ENCODE measurements around the gene APBB2. TPM values are rescaled to one million over a fixed set of nuclear protein-coding genes. Genes with fewer than 3 reads are reported as not detected.

The APBB2 gene
- total and polyA plus RNA-seq, 8 donors = 4.7 to 55.4 (median 23.1) TPM

- intact Hi-C loops (cut with DNase I; ENCODE audit: low total_unique reads) = no loop called here
- H3K27me3 ChIP-seq = no peaks in the 10 kb centered on the region
- H3K4me3 ChIP-seq = no peak overlapping the region
- H3K9me3 ChIP-seq = no peaks in the 10 kb centered on the region
- DNase-seq = no peak
- no peak overlapping the region for H3K27ac ChIP-seq
- no peak for TF ChIP-seq EP300 (IDR thresholded peaks at IDR 0.05)
- no peak for TF ChIP-seq POLR2A (IDR thresholded peaks at IDR 0.05)
- no peaks in the 10 kb centered on the region for H3K36me3 ChIP-seq
- 62 to 89% (median 83%) methylated on average over 2 of the region's 2 CpGs for WGBS, 5 donors
- no peaks in the 10 kb centered on the region for H3K4me1 ChIP-seq
These were observed 426.0 kb downstream of the APBB2 start for GRCh38 chr4:40788331-40788730.

GRCh38 chr4:40785727-40786126 lies 428.6 kb downstream of the APBB2 start:
- DNase-seq = no peak
- 96 to 99% (median 97%) methylated on average over 12 of the region's 12 CpGs for WGBS, 5 donors
- Histone ChIP-seq H3K4me3 (no peak overlapping the region), H3K27me3 (no peaks in the 10 kb centered on the region), H3K27ac (no peak overlapping the region), H3K36me3 (peaks cover 0 to 6% (median 2%) of the 10 kb centered on the region in 4 donors), H3K9me3 (no peaks in the 10 kb centered on the region), H3K4me1 (no peaks in the 10 kb centered on the region)
- intact Hi-C loops (cut with DNase I; ENCODE audit: low total_unique reads) = no loop called here
- TF ChIP-seq EP300 (IDR thresholded peaks at IDR 0.05) (no peak), POLR2AphosphoS5 (IDR thresholded peaks at IDR 0.05) (no peak), POLR2A (IDR thresholded peaks at IDR 0.05) (no peak), CTCF (IDR thresholded peaks at IDR 0.05) (no peak)

- Histone ChIP-seq H3K4me1 (no peaks in the 10 kb centered on the region), H3K36me3 (peaks cover 0 to 13% (median 5%) of the 10 kb centered on the region in 4 donors), H3K9me3 (peaks cover 0 to 7% (median 6%) of the 10 kb centered on the region in 4 donors), H3K27ac (no peak overlapping the region), H3K27me3 (no peaks in the 10 kb centered on the region), H3K4me3 (no peak overlapping the region)
- no peak for TF ChIP-seq CTCF (IDR thresholded peaks at IDR 0.05)
- no peak for TF ChIP-seq POLR2A (IDR thresholded peaks at IDR 0.05)
- no peak for TF ChIP-seq POLR2AphosphoS5 (IDR thresholded peaks at IDR 0.05)
- TF ChIP-seq EP300 (IDR thresholded peaks at IDR 0.05) = no peak
- 80 to 91% (median 86%) methylated on average over 2 of the region's 2 CpGs for WGBS, 5 donors
- DNase-seq = no peak
- intact Hi-C loops (cut with DNase I; ENCODE audit: low total_unique reads) = no loop called here
These were observed 431.5 kb downstream of the APBB2 start for GRCh38 chr4:40782876-40783275.

GRCh38 chr4:40778090-40778489 lies 436.3 kb downstream of the APBB2 start:
- WGBS, 5 donors = 94 to 97% (median 94%) methylated on average over 1 of the region's 1 CpG
- H3K4me1 ChIP-seq = no peaks in the 10 kb centered on the region
- no peak for TF ChIP-seq CTCF (IDR thresholded peaks at IDR 0.05)
- no peak for TF ChIP-seq POLR2A (IDR thresholded peaks at IDR 0.05)
- no peak for TF ChIP-seq POLR2AphosphoS5 (IDR thresholded peaks at IDR 0.05)
- no peak for TF ChIP-seq EP300 (IDR thresholded peaks at IDR 0.05)
- H3K9me3 ChIP-seq = peaks cover 0 to 14% (median 11%) of the 10 kb centered on the region in 4 donors
- H3K36me3 ChIP-seq = peaks cover 0 to 24% (median 5%) of the 10 kb centered on the region in 4 donors
- H3K4me3 ChIP-seq = no peak overlapping the region
- DNase-seq = no peak
- intact Hi-C loops (cut with DNase I; ENCODE audit: low total_unique reads) = no loop called here
- H3K27me3 ChIP-seq = no peaks in the 10 kb centered on the region
- no peak overlapping the region for H3K27ac ChIP-seq

GRCh38 chr4:40769266-40769665 lies 445.1 kb downstream of the APBB2 start:
- WGBS, 5 donors = 37 to 60% (median 48%) methylated on average over 1 of the region's 1 CpG
- Histone ChIP-seq H3K36me3 (peaks cover 0 to 6% (median 0%) of the 10 kb centered on the region in 4 donors), H3K27ac (no peak overlapping the region), H3K4me3 (no peak overlapping the region), H3K27me3 (no peaks in the 10 kb centered on the region), H3K9me3 (no peaks in the 10 kb centered on the region), H3K4me1 (peaks cover 0 to 7% (median 0%) of the 10 kb centered on the region in 4 donors)
- intact Hi-C loops (cut with DNase I; ENCODE audit: low total_unique reads) = no loop called here
- DNase-seq = peak in 1 of 2 donors; percentile 40
- TF ChIP-seq CTCF (IDR thresholded peaks at IDR 0.05) = no peak
